Ishikawa (cell line): ENCODE measurements around the gene CARHSP1.

Source experiments
- CEBPB ChIP-seq: IDR thresholded peaks from 2 replicates; pipeline ENCODE4 v1.6.1; 2012
- CREB1 ChIP-seq: IDR thresholded peaks from 2 replicates; pipeline ENCODE4 v1.6.1; 2012; ENCODE audit warnings: low read depth
- EGR1 ChIP-seq: IDR thresholded peaks from 2 replicates; pipeline ENCODE4 v1.6.1; 2012
- EP300 ChIP-seq: IDR thresholded peaks from 2 replicates; pipeline ENCODE4 v1.6.1; 2012; ENCODE audit warnings: borderline replicate concordance
- FOXM1 ChIP-seq: IDR thresholded peaks from 2 replicates; pipeline ENCODE4 v1.6.1; 2012; ENCODE audit warnings: low read depth, borderline replicate concordance
- MAX ChIP-seq: IDR thresholded peaks from 2 replicates; pipeline ENCODE4 v1.6.1; 2012
- NFIC ChIP-seq: IDR thresholded peaks from 2 replicates; pipeline ENCODE4 v1.6.1; 2012
- RAD21 ChIP-seq: IDR thresholded peaks from 2 replicates; pipeline ENCODE4 v1.6.1; 2012; ENCODE audit warnings: low read depth
- TAF1 ChIP-seq: IDR thresholded peaks from 2 replicates; pipeline ENCODE4 v1.6.1; 2012; ENCODE audit warnings: low read depth, mild to moderate bottlenecking
- TCF12 ChIP-seq: IDR thresholded peaks from 2 replicates; pipeline ENCODE4 v1.6.1; 2012; ENCODE audit warnings: low read depth
- TEAD4 ChIP-seq: IDR thresholded peaks from 2 replicates; pipeline ENCODE4 v1.6.1; 2012
- USF1 ChIP-seq: IDR thresholded peaks from 2 replicates; pipeline ENCODE4 v1.6.1; 2012
- YY1 ChIP-seq: IDR thresholded peaks from 2 replicates; pipeline ENCODE4 v1.6.1; 2012; ENCODE audit warnings: low read depth
- ZBTB7A ChIP-seq: IDR thresholded peaks from 2 replicates; pipeline ENCODE4 v1.6.1; 2012; ENCODE audit warnings: low read depth
- TF ChIP-seq, protein P1 (sequence below): IDR thresholded peaks from 2 replicates; pipeline ENCODE4 v1.6.1; 2012; ENCODE audit warnings: low read depth, mild to moderate bottlenecking

Gene CARHSP1

GRCh38 chr16:8878523-8878911 lies 9.7 kb upstream of the CARHSP1 start:
- TF ChIP-seq MAX (no peak), NFIC (no peak), CEBPB (peak; percentile 94), FOXM1 (no peak)

DNA sequence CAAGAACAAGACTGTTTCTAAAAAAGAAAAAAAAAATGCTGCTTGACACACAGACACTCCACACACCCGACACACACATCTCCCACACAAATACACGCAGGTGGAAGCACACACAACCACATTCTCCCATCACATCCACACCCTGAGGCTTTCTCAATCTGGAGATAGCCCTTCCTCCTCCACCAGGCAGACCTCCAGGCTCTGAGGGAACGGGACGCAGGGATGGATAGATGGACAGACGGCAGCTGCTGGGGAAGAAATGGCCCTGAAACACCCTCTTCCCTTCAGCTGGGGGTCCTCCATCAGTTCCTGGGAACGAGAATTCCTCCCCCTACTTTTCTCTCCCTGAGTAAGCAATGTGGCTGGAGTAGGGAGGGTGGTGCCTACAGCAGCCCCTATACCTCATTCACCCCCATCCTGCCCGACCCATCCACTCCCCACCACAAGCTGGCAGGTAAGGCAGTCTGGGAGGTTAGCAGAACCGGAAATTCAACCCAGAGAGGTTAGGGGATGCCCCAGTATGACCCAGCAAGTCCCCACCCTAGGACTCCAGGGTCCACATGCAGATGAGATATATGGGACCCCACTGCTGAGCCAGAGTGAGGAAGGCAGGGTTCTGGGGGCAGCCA lies 9.2 kb upstream of the CARHSP1 start:
- no peak for TF ChIP-seq NFIC
- TF ChIP-seq YY1 = no peak
- no peak for TF ChIP-seq FOXM1
- no peak for TF ChIP-seq MAX
- no peak for TF ChIP-seq TEAD4
- TF ChIP-seq EP300 = no peak

DNA sequence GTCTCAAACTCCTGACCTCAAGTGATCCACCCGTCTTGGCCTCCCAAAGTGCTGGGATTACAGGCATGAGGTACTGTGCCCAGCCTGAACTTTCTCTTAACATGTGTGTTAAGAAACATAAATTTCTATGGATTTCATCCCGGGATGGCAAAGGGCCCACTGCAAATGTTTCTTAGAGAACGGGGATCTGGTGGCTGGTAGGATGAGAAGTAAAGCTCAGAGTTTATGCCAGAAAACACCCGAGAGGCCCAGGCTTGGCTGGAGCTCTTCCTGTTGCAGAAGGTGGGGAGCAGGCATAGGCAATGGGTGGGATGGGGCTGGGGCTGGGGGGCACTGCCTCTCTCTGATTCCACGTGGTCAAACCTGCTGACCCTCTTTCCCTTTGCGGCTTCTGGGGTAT lies 5.6 kb upstream of the CARHSP1 start:
- TF ChIP-seq CEBPB = no peak
- no peak for TF ChIP-seq TCF12
- TF ChIP-seq USF1 = no peak
- TF ChIP-seq FOXM1 = no peak
- no peak for TF ChIP-seq TEAD4
- no peak for TF ChIP-seq TAF1
- TF ChIP-seq NFIC = no peak
- no peak for TF ChIP-seq ZBTB7A
- TF ChIP-seq, protein P1, sequence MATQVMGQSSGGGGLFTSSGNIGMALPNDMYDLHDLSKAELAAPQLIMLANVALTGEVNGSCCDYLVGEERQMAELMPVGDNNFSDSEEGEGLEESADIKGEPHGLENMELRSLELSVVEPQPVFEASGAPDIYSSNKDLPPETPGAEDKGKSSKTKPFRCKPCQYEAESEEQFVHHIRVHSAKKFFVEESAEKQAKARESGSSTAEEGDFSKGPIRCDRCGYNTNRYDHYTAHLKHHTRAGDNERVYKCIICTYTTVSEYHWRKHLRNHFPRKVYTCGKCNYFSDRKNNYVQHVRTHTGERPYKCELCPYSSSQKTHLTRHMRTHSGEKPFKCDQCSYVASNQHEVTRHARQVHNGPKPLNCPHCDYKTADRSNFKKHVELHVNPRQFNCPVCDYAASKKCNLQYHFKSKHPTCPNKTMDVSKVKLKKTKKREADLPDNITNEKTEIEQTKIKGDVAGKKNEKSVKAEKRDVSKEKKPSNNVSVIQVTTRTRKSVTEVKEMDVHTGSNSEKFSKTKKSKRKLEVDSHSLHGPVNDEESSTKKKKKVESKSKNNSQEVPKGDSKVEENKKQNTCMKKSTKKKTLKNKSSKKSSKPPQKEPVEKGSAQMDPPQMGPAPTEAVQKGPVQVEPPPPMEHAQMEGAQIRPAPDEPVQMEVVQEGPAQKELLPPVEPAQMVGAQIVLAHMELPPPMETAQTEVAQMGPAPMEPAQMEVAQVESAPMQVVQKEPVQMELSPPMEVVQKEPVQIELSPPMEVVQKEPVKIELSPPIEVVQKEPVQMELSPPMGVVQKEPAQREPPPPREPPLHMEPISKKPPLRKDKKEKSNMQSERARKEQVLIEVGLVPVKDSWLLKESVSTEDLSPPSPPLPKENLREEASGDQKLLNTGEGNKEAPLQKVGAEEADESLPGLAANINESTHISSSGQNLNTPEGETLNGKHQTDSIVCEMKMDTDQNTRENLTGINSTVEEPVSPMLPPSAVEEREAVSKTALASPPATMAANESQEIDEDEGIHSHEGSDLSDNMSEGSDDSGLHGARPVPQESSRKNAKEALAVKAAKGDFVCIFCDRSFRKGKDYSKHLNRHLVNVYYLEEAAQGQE = no peak
- no peak for TF ChIP-seq EP300
- no peak for TF ChIP-seq MAX
- no peak for TF ChIP-seq CREB1
- TF ChIP-seq YY1 = no peak
- TF ChIP-seq RAD21 = no peak
- no peak for TF ChIP-seq EGR1

DNA sequence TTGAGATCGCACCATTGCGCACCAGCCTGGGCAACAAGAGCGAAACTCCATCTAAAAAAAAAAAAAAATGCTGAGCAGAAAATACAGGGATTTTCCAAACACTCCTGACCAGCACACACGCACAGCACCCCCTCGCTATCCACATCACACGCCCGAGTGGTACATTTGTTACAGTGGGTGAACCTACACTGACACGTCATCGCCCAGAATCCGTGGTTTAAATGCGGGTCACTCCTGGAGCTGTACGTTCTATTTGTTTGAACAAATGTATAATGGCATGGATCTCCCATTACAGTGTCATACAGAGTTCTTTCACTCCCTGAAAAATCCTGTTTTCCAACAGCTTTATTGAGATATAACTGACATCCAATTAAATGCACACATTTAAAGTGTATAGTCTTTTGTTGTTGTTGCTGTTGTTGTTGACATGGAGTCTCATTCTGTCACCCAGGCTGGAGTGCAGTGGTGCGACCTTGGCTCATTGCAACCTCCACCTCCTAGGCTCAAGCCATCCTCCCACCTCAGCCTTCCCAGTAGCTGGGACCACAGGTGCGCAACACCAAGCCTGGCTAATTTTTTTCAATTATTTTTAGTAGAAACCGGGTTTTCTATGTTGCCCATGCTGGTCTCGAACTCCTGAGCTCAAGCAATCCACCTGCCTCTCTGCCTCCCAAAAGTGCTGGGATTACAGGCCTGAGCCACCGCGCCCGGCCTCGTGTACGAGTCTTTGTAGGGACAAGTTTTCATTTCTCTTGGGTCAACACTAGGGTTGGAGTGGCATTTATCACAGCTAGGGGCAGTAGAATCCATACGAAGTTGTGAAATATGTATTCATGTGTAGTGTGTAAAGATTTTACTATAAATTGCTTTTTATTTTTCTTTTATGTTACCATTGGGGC lies 4.4 kb upstream of the CARHSP1 start:
- TF ChIP-seq TAF1 (no peak), YY1 (no peak), FOXM1 (no peak), EGR1 (no peak), NFIC (no peak), TCF12 (no peak), RAD21 (no peak), CREB1 (no peak), MAX (no peak), TEAD4 (no peak), ZBTB7A (no peak), CEBPB (no peak), EP300 (no peak)
- TF ChIP-seq, protein P1 = no peak

DNA sequence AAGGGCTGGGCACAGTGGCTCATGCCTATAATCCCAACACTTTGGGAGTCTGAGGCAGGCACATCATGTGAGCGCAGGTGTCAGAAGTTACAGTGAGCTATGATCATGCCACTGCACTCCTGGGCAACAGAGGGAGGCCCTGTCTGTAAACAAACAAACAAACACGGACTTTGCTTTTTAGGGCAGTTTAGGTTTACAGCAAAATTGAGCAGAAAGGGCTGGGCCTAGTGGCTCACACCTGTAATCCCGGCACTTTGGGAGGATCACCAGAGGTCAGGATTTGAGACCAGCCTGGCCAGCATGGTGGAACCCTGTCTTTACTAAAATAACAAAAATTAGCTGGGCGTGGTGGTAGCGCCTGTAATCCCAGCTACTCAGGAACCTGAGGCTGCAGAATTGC lies 3.3 kb upstream of the CARHSP1 start:
- TF ChIP-seq CREB1 = no peak

DNA sequence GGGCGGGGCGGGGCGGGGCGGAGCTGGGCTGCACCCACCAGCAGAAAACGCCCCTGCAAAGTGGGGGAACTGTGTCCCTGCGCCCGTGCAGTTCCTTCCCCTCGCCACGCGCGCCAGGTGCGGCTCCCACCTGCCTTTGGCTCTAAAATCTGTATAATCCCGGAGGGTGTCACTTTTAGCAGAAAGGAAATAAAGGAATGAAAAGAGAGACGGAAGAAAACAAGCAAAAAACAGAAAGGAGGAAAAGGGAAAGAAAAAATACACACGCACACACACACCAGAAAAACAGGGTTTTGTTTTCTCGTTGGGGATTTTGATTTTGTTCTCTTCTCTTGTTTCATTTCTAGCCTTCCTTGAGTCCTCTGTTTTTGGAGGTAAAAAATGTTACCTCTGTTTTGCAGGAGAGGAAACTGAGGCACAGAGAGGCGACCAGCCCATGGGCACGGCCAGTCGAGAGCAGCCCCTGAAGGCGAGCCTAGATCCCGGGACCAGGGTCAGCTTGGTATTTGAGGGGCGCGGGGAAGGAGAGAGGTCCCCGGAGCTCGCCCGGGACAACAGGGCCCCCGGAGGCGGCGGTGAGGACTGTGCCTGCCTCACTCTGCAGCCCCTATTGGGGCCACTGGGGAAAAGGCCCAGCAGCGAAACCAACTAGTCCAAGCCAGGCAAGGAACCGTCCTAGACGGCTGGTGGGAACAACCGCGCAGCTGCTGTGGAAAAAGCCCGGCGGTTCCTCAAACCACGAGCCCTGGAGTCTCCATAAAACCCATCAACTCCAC lies 594 bp upstream of the CARHSP1 start:
- TF ChIP-seq EP300 (no peak), MAX (peak; percentile 56; the same call in 1 of the 2 replicates)
